ENCODE results near the gene XPO6. TPM values are rescaled to one million over a fixed set of nuclear protein-coding genes. Genes with fewer than 3 reads are reported as not detected.

Gene XPO6
- total RNA-seq, 1 experiment from 2014 or later: 162 TPM

GRCh38 chr16:28181515-28181914, 30.2 kb downstream of the XPO6 start (continued):
- TF ChIP-seq ZBTB33 (IDR thresholded peaks at IDR 0.05; ENCODE audit: extremely low read depth, insufficient replicate concordance, low read length): no peak
- no peak for TF ChIP-seq REST (IDR thresholded peaks at IDR 0.05; ENCODE audit: low read depth)
- TF ChIP-seq YY1 (IDR thresholded peaks at IDR 0.05; ENCODE audit: extremely low read depth, insufficient replicate concordance, low read depth, low read length): no peak
- TF ChIP-seq ZNF274 (IDR thresholded peaks at IDR 0.05; ENCODE audit: low read depth, low read length): no peak

- DNase-seq (ENCODE audit: low read depth, low spot score) (no peak), ATAC-seq (peak; percentile 12; the same call in 1 of the 2 replicates)
- Histone ChIP-seq H3K36me3 (ENCODE audit: control insufficient read depth in 1 of 2, insufficient read depth in 2 of 2, low read length in 2 of 2) (peaks cover 11 to 35% of the 10 kb centered on the region in 2 experiments; a peak in 2 of 4 replicates), H3K27me3 (ENCODE audit: insufficient read depth, low read length) (no peaks in the 10 kb centered on the region), H3K4me3 (replicated peaks in 1 of 2; ENCODE audit: low read depth in 1 of 2, low read length in 2 of 2) (peak overlapping the region in 1 of 2 experiments; percentile 16; a peak in 1 of 4 replicates), H3K9ac (ENCODE audit: low read length) (peak overlapping the region; percentile 41), H4K20me1 (ENCODE audit: insufficient read depth) (peaks cover 29% of the 10 kb centered on the region; the same call in 1 of the 2 replicates), H3K4me2 (ENCODE audit: low read length) (peak overlapping the region; percentile 66), H2AFZ (ENCODE audit: low read depth, low read length, poor library complexity, severe bottlenecking) (no peak overlapping the region), H3K79me2 (ENCODE audit: insufficient read depth, low read length) (peaks cover 100% of the 10 kb centered on the region), H3K9me2 (ENCODE audit: insufficient read depth) (no peaks in the 10 kb centered on the region), H3K4me1 (ENCODE audit: control insufficient read depth in 1 of 2, insufficient read depth in 2 of 2, low read length in 2 of 2) (peaks cover 37 to 53% of the 10 kb centered on the region in 2 experiments), H3K27ac (ENCODE audit: low read depth, low read length) (peak overlapping the region; percentile 60; the same call in 1 of the 2 replicates), H3K9me3 (ENCODE audit: control insufficient read depth in 1 of 2, insufficient read depth in 1 of 2, low read depth in 1 of 2, low read length in 2 of 2) (0 out of 4 replicates have a peak, but pooled peaks cover 0 to 3% of the 10 kb centered on the region in 2 experiments)
- intact Hi-C loops (cut with micrococcal nuclease): no loop called here
- ChIA-PET RAD21 (ENCODE audit: low non-redundant PET in 1 of 2, low total read pairs in 2 of 2, uncharacterized antibody in 2 of 2, unreplicated experiment in 2 of 2) (no interaction called here), CTCF (no interaction called here), POLR2A (no interaction called here)
- no TSS peak for BruUV-seq (replicated peaks)
- TF ChIP-seq ZFX (IDR thresholded peaks at IDR 0.05): no peak
- no peak for TF ChIP-seq EZH2 (IDR thresholded peaks at IDR 0.05)
- no peak for TF ChIP-seq ZBTB33 (IDR thresholded peaks at IDR 0.05; ENCODE audit: extremely low read depth, insufficient replicate concordance, low read length)
- TF ChIP-seq REST (IDR thresholded peaks at IDR 0.05; ENCODE audit: low read depth): no peak
- TF ChIP-seq CBX3 (IDR thresholded peaks at IDR 0.05; ENCODE audit: low read depth): no peak
- no peak for TF ChIP-seq MAX (IDR thresholded peaks at IDR 0.05)
- TF ChIP-seq YY1 (IDR thresholded peaks at IDR 0.05; ENCODE audit: extremely low read depth, insufficient replicate concordance, low read depth, low read length): no peak
These were observed 30.9 kb downstream of the XPO6 start for GRCh38 chr16:28180655-28181460.

Measured in HCT116 (cell line).